LNCAP (cell line): Measurements from ENCODE around the gene PLEKHO2.

Experiments
- TF ChIP-seq, protein P1 (sequence below): fragments of 450-650 bp; IDR thresholded peaks from 2 replicates; pipeline ENCODE4 v1.5.1; 2017; ENCODE audit warnings: mild to moderate bottlenecking

PLEKHO2 gene

GRCh38 chr15:64847876-64848716 is 6.4 kb downstream of the PLEKHO2 start:
- TF ChIP-seq, protein P1, sequence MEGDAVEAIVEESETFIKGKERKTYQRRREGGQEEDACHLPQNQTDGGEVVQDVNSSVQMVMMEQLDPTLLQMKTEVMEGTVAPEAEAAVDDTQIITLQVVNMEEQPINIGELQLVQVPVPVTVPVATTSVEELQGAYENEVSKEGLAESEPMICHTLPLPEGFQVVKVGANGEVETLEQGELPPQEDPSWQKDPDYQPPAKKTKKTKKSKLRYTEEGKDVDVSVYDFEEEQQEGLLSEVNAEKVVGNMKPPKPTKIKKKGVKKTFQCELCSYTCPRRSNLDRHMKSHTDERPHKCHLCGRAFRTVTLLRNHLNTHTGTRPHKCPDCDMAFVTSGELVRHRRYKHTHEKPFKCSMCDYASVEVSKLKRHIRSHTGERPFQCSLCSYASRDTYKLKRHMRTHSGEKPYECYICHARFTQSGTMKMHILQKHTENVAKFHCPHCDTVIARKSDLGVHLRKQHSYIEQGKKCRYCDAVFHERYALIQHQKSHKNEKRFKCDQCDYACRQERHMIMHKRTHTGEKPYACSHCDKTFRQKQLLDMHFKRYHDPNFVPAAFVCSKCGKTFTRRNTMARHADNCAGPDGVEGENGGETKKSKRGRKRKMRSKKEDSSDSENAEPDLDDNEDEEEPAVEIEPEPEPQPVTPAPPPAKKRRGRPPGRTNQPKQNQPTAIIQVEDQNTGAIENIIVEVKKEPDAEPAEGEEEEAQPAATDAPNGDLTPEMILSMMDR = no peak

GRCh38 chr15:64850778-64851502 is 9.2 kb downstream of the PLEKHO2 start:
- TF ChIP-seq, protein P1 = no peak

- TF ChIP-seq, protein P1 = no peak
Observed at GRCh38 chr15:64851503-64851840, 9.8 kb downstream of the PLEKHO2 start.

GRCh38 chr15:64854041-64854440 is 12.3 kb downstream of the PLEKHO2 start:
- TF ChIP-seq, protein P1 = no peak

GRCh38 chr15:64854526-64854925 is 12.8 kb downstream of the PLEKHO2 start:
- TF ChIP-seq, protein P1 = no peak

GRCh38 chr15:64855205-64855975 is 13.7 kb downstream of the PLEKHO2 start:
- TF ChIP-seq, protein P1 = no peak

DNA sequence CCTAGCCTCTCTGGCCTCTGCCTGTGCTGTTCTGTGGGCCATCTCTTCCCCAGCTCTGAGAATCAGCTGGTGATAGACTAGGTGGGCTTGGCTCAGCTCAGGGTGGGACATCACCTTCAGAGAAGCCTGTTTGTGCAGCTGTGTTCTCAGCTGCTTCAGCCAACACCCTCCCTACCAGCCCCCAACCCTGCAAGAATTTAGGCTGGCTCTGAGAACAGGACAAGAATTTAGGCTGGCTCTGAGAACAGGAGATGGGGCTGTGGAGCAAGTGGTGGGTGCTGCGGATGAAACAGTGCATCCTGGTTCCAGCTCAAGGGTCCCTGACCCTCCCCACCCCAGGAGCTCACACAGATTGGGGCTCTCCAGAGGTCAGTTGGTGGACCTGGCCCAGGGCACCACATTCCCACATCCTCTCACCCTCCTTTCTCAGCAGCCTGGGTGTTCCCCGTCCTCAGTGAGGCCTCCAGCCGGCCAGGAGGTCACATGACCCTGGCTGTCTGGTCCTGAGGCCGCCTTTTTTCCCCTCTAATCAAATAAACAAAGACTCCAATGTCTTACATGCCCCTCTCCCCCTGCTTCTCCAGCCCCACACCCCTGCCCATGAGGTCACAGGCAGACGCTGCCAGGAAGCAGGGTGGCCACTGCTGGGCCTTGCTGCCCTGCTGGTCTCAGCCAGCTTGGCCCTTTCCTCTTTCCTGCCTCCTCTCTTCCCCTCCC is 14.9 kb downstream of the PLEKHO2 start:
- TF ChIP-seq, protein P1 = no peak
